H9 (cell line): ENCODE measurements around the gene SRCAP. TPM values are rescaled to one million over a fixed set of nuclear protein-coding genes. Genes with fewer than 3 reads are reported as not detected.

Experiments
- DNase-seq: peaks from one replicate; pipeline ENCODE4 v3.0.0-alpha.2; 2017
- H2AFZ ChIP-seq: one replicate; pipeline ENCODE4 v1.6.1; 2013; ENCODE audit warnings: mild to moderate bottlenecking, low read length, control low read depth, moderate library complexity
- H2AK5ac ChIP-seq: 2 replicates; pipeline ENCODE4 v1.6.1; 2013; ENCODE audit warnings: low read length, control low read depth, mixed read lengths; ENCODE audit not compliant: insufficient read length
- H2BK120ac ChIP-seq: one replicate; pipeline ENCODE4 v1.6.1; 2013; ENCODE audit warnings: low read depth, mild to moderate bottlenecking, low read length, control low read depth, inconsistent platforms; ENCODE audit not compliant: poor library complexity, severe bottlenecking
- H2BK12ac ChIP-seq: 2 replicates; pipeline ENCODE4 v1.6.1; 2013; ENCODE audit warnings: low read length, control low read depth, mixed read lengths, low read depth; ENCODE audit not compliant: insufficient read length
- H2BK15ac ChIP-seq: 2 replicates; pipeline ENCODE4 v1.6.1; 2013; ENCODE audit warnings: low read depth, low read length, control low read depth
- H2BK20ac ChIP-seq: one replicate; pipeline ENCODE4 v1.6.1; 2013; ENCODE audit warnings: low read depth, mild to moderate bottlenecking, low read length, control low read depth, inconsistent platforms; ENCODE audit not compliant: poor library complexity, severe bottlenecking
- H2BK5ac ChIP-seq: 2 replicates; pipeline ENCODE4 v1.6.1; 2013; ENCODE audit warnings: low read length, control low read depth, mixed read lengths; ENCODE audit not compliant: insufficient read length
- H3K14ac ChIP-seq: 2 replicates; pipeline ENCODE4 v1.6.1; 2013; ENCODE audit warnings: low read length, control low read depth; ENCODE audit not compliant: insufficient read depth
- H3K18ac ChIP-seq: 2 replicates; pipeline ENCODE4 v1.6.1; 2013; ENCODE audit warnings: low read depth, mild to moderate bottlenecking, mixed read lengths, low read length, control low read depth; ENCODE audit not compliant: insufficient read length
- H3K23ac ChIP-seq: 2 replicates; pipeline ENCODE4 v1.6.1; 2013; ENCODE audit warnings: low read length, control low read depth, mixed read lengths, low read depth; ENCODE audit not compliant: insufficient read length
- H3K23me2 ChIP-seq: 2 replicates; pipeline ENCODE4 v1.6.1; 2013; ENCODE audit warnings: low read depth, mild to moderate bottlenecking, mixed read lengths, low read length, control low read depth; ENCODE audit not compliant: insufficient read length, poor library complexity, severe bottlenecking
- H3K27ac ChIP-seq: 2 replicates; pipeline ENCODE4 v1.5.1; 2013; ENCODE audit warnings: low read length, control low read depth, mixed read lengths, low read depth; ENCODE audit not compliant: insufficient read length
- H3K27me3 ChIP-seq: 2 replicates; pipeline ENCODE4 v1.6.1; 2013; ENCODE audit warnings: low read length, control low read depth, inconsistent platforms; ENCODE audit not compliant: insufficient read depth
- H3K4ac ChIP-seq: 2 replicates; pipeline ENCODE4 v1.6.1; 2013; ENCODE audit warnings: low read depth, mild to moderate bottlenecking, control low read depth, inconsistent platforms, low read length, moderate library complexity
- H3K4me1 ChIP-seq: 2 replicates; pipeline ENCODE4 v1.6.1; 2013; ENCODE audit warnings: low read length, control low read depth, inconsistent platforms; ENCODE audit not compliant: insufficient read depth
- H3K4me2 ChIP-seq: 2 replicates; pipeline ENCODE4 v1.6.1; 2013; ENCODE audit warnings: low read length, control low read depth, mixed read lengths; ENCODE audit not compliant: insufficient read length, insufficient read depth
- H3K56ac ChIP-seq: 2 replicates; pipeline ENCODE4 v1.6.1; 2013; ENCODE audit warnings: low read depth, mild to moderate bottlenecking, mixed read lengths, low read length, control low read depth; ENCODE audit not compliant: insufficient read length
- H3K79me1 ChIP-seq: 2 replicates; pipeline ENCODE4 v1.6.1; 2013; ENCODE audit warnings: low read depth, mild to moderate bottlenecking, moderate library complexity, low read length, control low read depth, inconsistent platforms; ENCODE audit not compliant: insufficient read depth, poor library complexity, severe bottlenecking
- H3K79me2 ChIP-seq: 2 replicates; pipeline ENCODE4 v1.6.1; 2013; ENCODE audit warnings: low read length, control low read depth, inconsistent platforms; ENCODE audit not compliant: insufficient read depth
- H3K9ac ChIP-seq: 2 replicates; pipeline ENCODE4 v1.6.1; 2013; ENCODE audit warnings: low read length, control low read depth, mixed read lengths; ENCODE audit not compliant: insufficient read length; ENCODE audit errors: extremely low read depth
- H3K9me3 ChIP-seq: one replicate; pipeline ENCODE4 v1.6.1; 2013; ENCODE audit warnings: low read depth, low read length, inconsistent platforms; ENCODE audit not compliant: control insufficient read depth
- H3T11ph ChIP-seq: one replicate; pipeline ENCODE4 v1.6.1; 2013; ENCODE audit warnings: mild to moderate bottlenecking, low read length, control low read depth, inconsistent platforms
- H4K20me1 ChIP-seq: one replicate; pipeline ENCODE4 v1.6.1; 2013; ENCODE audit not compliant: control insufficient read depth, insufficient read length, insufficient read depth
- H4K5ac ChIP-seq: 2 replicates; pipeline ENCODE4 v1.6.1; 2013; ENCODE audit warnings: low read depth, mild to moderate bottlenecking, mixed read lengths, low read length, control low read depth; ENCODE audit not compliant: insufficient read length
- H4K8ac ChIP-seq: replicated peaks from 2 replicates; pipeline ENCODE4 v1.6.1; 2013; ENCODE audit warnings: low read length, control low read depth, mixed read lengths, low read depth; ENCODE audit not compliant: insufficient read length
- H4K91ac ChIP-seq: 2 replicates; pipeline ENCODE4 v1.6.1; 2013; ENCODE audit warnings: low read depth, mild to moderate bottlenecking, moderate library complexity, mixed read lengths, low read length, control low read depth; ENCODE audit not compliant: insufficient read length
- H3K27ac Mint-ChIP-seq, 3 experiments: 2 replicates in 2 of 3; 3 replicates in 1 of 3; pipeline ENCODE4 v1.8.0; 2020 to 2021; ENCODE audit warnings: mixed read lengths in 3 of 3, mild to moderate bottlenecking in 1 of 3, moderate library complexity in 1 of 3
- H3K27me3 Mint-ChIP-seq: 2 replicates; pipeline ENCODE4 v1.8.0; 2021; ENCODE audit warnings: low read depth, mild to moderate bottlenecking, moderate library complexity, mixed read lengths
- H3K36me3 Mint-ChIP-seq, 3 experiments: 2 replicates in 2 of 3; 3 replicates in 1 of 3; pipeline ENCODE4 v1.8.0; 2020 to 2021; ENCODE audit warnings: low read depth in 3 of 3, mixed read lengths in 3 of 3; ENCODE audit not compliant: insufficient read depth in 1 of 3
- H3K4me1 Mint-ChIP-seq, 2 experiments: 2 replicates each; pipeline ENCODE4 v1.8.0; 2020; ENCODE audit warnings: mixed read lengths in 2 of 2
- H3K4me3 Mint-ChIP-seq, 2 experiments: 2 replicates in 1 of 2; 3 replicates in 1 of 2; pipeline ENCODE4 v1.8.0; 2020 to 2021; ENCODE audit warnings: mild to moderate bottlenecking in 2 of 2, mixed read lengths in 2 of 2, moderate library complexity in 1 of 2
- H3K9me3 Mint-ChIP-seq, 2 experiments: 2 replicates in 1 of 2; 3 replicates in 1 of 2; pipeline ENCODE4 v1.8.0; 2020; ENCODE audit warnings: mild to moderate bottlenecking in 2 of 2, mixed read lengths in 2 of 2, moderate library complexity in 1 of 2
- CTCF ChIP-seq: fragments of 200-600 bp; sonication (generic); conservative IDR thresholded peaks from 3 replicates; pipeline ENCODE4 v1.8.0; 2021; ENCODE audit warnings: antibody characterized with exemption, mild to moderate bottlenecking
- WGBS: extraction: QIAGEN DNeasy Blood & Tissue Kit; methylation state at CpG from one replicate; pipeline ENCODE4 v1.1.7; 2013; ENCODE audit warnings: missing lambda C conversion rate, low lambda C conversion rate, mixed read lengths; ENCODE audit not compliant: insufficient read length; ENCODE audit errors: extremely low coverage; 5-methylcytosine and 5-hydroxymethylcytosine counted together
- total RNA-seq: library from RNA; stranded (reverse); gene quantifications from 2 replicates; pipeline ENCODE4 v1.2.1, GENCODE V29; 2021

Gene SRCAP
- total RNA-seq, 1 experiment from 2014 or later: 63.1 TPM

DNA sequence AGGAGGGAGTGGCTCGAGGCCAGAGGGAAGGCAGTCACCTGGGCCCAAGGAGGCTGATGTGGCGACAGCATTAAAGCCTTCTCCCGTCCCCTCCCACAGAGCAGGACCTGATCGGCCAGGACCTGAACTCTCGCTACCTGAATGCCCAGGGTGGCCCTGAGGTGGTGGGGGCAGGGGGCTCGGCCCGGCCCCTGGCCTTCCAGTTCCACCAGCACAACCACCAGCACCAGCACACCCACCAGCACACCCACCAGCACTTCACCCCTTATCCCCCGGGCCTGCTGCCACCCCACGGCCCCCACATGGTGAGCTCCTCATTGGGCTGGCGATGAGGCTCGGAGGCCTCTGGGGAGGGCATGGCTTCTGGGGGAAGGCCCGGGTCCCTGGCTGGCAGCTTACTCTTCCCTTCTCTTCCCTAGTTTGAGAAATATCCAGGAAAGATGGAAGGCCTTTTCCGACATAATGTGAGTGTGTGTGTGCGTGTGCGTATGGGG lies 34.3 kb upstream of the SRCAP start:
- no peaks in the 10 kb centered on the region for H3K9me3 Mint-ChIP-seq
- H3K36me3 Mint-ChIP-seq: peaks cover 27 to 71% (median 62%) of the 10 kb centered on the region in 3 experiments
- Histone ChIP-seq H3K27me3 (peaks cover 16% of the 10 kb centered on the region; the same call in 1 of the 2 replicates), H3K14ac (no peak overlapping the region), H3K9me3 (no peaks in the 10 kb centered on the region), H3K23me2 (peaks cover under 1% of the 10 kb centered on the region), H3K79me1 (no peaks in the 10 kb centered on the region), H4K20me1 (no peaks in the 10 kb centered on the region), H2AFZ (no peak overlapping the region), H3K4ac (no peak overlapping the region), H4K8ac (no peak overlapping the region), H2BK15ac (no peak overlapping the region), H3K56ac (no peak overlapping the region), H2BK20ac (no peak overlapping the region), H3K23ac (no peak overlapping the region), H2BK5ac (no peak overlapping the region), H3K4me2 (no peak overlapping the region), H2AK5ac (no peak overlapping the region), H3K27ac (no peak overlapping the region), H3K9ac (no peak overlapping the region), H3K4me1 (no peaks in the 10 kb centered on the region), H2BK120ac (no peak overlapping the region), H3K18ac (no peak overlapping the region), H4K5ac (no peak overlapping the region), H3K79me2 (no peaks in the 10 kb centered on the region), H2BK12ac (no peak overlapping the region), H4K91ac (no peak overlapping the region), H3T11ph (no peak overlapping the region)
- H3K4me3 Mint-ChIP-seq: no peak overlapping the region
- peaks cover 0 to 6% of the 10 kb centered on the region in 2 experiments; a peak in 1 of 4 replicates for H3K4me1 Mint-ChIP-seq
- H3K27ac Mint-ChIP-seq: no peak overlapping the region
- peaks cover 87% of the 10 kb centered on the region for H3K27me3 Mint-ChIP-seq
- DNase-seq: no peak
- WGBS: no CpG with 5 or more reads among the region's 15 CpGs
- TF ChIP-seq CTCF: no peak
